ENCODE measurements around the gene IL27RA.

The IL27RA gene

GRCh38 chr19:14097532-14098151 lies 66.1 kb downstream of the IL27RA start:
- peaks cover 38% of the 10 kb centered on the region for H3K36me3 ChIP-seq (ENCODE audit: insufficient read depth, low read length)
- H3K27me3 ChIP-seq (ENCODE audit: insufficient read depth, low read length): no peaks in the 10 kb centered on the region
- H3K9me3 ChIP-seq (ENCODE audit: low read length): peaks cover 7% of the 10 kb centered on the region
- no peak overlapping the region for H2AFZ ChIP-seq (ENCODE audit: low read depth, low read length)
- H3K4me1 ChIP-seq (ENCODE audit: insufficient read depth, low read length): no peaks in the 10 kb centered on the region
- H3K4me3 ChIP-seq (ENCODE audit: low read length): no peak overlapping the region

- H3K27me3 ChIP-seq (ENCODE audit: insufficient read depth, low read length): no peaks in the 10 kb centered on the region
- no peak overlapping the region for H3K4me3 ChIP-seq (ENCODE audit: low read length)
- no peaks in the 10 kb centered on the region for H3K9me3 ChIP-seq (ENCODE audit: low read length)
- peaks cover 56% of the 10 kb centered on the region for H3K36me3 ChIP-seq (ENCODE audit: insufficient read depth, low read length)
- H3K4me1 ChIP-seq (ENCODE audit: insufficient read depth, low read length): no peaks in the 10 kb centered on the region
- no peak overlapping the region for H2AFZ ChIP-seq (ENCODE audit: low read depth, low read length)
Measured at GRCh38 chr19:14101003-14101545, 69.5 kb downstream of the IL27RA start.

- H3K4me3 ChIP-seq (ENCODE audit: low read length): no peak overlapping the region
Measured at GRCh38 chr19:14102102-14102696, 70.6 kb downstream of the IL27RA start.

GRCh38 chr19:14102756-14103155 lies 71.2 kb downstream of the IL27RA start:
- no peaks in the 10 kb centered on the region for H3K4me1 ChIP-seq (ENCODE audit: insufficient read depth, low read length)
- H2AFZ ChIP-seq (ENCODE audit: low read depth, low read length): no peak overlapping the region
- H3K27me3 ChIP-seq (ENCODE audit: insufficient read depth, low read length): no peaks in the 10 kb centered on the region
- peaks cover 51% of the 10 kb centered on the region for H3K36me3 ChIP-seq (ENCODE audit: insufficient read depth, low read length)
- no peaks in the 10 kb centered on the region for H3K9me3 ChIP-seq (ENCODE audit: low read length)
- H3K4me3 ChIP-seq (ENCODE audit: low read length): no peak overlapping the region

More at GRCh38 chr19:14102102-14102696, 70.6 kb downstream of the IL27RA start:
- Histone ChIP-seq H3K9me3 (ENCODE audit: low read length) (no peaks in the 10 kb centered on the region), H3K4me1 (ENCODE audit: insufficient read depth, low read length) (no peaks in the 10 kb centered on the region), H3K36me3 (ENCODE audit: insufficient read depth, low read length) (peaks cover 52% of the 10 kb centered on the region), H2AFZ (ENCODE audit: low read depth, low read length) (no peak overlapping the region), H3K27me3 (ENCODE audit: insufficient read depth, low read length) (no peaks in the 10 kb centered on the region)
